GM19452 (cell line): ENCODE measurements around the gene RAPGEF4.

ENCODE experiments used
- ATAC-seq: cut with Tn5 transposase; IDR thresholded peaks from one replicate; pipeline ENCODE4 v1.9.1; 2021; ENCODE audit not compliant: unreplicated experiment

Gene RAPGEF4

DNA sequence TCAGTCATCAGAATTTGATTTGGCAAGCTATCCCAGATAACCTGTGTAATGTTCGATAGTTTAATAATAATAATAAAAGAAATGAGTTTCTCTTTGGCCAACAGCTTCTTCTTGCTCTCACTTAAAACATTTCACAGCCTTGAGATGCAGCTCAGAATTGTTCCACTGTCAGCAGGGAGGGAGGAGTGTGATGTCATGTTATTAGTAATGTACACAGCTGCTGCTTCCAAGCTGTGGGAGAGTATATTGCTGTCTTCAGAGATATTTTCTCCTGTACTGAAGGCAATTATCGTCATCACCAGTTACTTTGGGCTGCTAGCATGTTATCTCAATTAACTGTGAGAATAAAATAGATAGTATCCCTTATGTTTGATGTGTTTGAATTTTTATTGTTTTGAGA lies 193.1 kb downstream of the RAPGEF4 start:
- ATAC-seq = no peak

DNA sequence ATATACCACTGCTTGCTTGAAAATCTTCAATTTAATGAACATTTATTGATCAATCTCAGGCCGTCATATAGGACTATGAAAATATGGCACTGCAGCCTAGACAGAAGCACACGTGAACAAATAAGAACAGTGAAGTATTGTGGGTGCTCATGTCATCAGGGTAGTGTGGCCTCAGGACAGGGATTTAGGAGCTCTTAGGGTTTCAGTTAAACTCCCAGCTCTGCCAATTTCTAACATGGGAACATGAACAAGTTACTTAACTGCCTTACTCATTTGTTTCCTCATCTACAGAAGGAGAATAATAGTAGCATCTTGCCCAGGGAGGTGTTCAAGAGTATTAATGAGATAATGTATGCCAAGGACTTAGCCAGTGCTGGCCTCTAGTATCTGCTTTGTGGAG lies 194.0 kb downstream of the RAPGEF4 start:
- no peak for ATAC-seq

DNA sequence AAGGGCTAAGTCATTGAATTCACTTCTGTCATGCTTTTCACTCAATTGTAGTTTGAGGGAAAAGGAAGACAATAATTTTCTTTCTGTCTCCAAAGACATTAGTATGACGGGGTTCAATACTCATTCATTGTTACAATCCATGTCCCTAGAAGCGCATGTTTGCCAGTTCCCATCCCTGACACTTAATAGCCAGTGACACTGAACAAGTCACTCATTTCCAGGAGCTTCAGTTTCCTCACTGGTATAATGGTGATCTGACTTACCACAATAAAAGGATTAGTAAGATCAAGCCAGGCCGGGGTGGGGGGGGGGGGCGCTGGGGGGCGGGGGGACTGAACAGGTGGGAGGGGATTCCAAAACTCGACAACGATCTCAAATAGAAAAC lies 195.2 kb downstream of the RAPGEF4 start:
- ATAC-seq = no peak

DNA sequence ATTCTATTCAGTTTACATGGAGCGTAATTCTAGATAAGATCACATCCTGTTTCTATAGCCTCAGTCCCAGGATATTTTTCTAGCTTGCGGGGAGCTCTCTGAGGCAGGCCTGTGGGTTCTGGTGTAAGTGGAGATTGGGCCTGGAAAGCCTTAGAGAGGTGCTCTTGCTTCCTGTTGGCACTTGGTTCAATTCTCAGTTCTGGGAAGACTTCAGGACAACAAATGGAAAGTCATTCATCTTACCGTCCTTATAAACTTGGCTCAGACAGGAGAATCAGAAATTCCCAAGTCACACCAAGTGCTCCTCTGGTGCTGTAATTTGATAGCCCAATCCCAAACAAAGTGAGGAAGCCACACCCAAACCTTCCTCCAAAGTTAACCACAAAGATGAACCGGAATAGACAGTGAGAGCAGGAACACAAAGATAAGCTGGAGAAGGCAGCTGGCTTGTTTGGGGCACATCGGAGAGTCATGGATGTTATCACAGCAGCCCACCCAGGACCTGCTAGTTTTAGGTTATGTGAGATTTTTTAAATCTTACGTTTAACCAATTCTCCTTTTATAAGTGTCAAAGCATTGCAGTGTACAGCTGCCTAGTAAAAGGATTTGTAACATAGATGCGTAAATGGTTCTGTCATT lies 195.7 kb downstream of the RAPGEF4 start:
- no peak for ATAC-seq

DNA sequence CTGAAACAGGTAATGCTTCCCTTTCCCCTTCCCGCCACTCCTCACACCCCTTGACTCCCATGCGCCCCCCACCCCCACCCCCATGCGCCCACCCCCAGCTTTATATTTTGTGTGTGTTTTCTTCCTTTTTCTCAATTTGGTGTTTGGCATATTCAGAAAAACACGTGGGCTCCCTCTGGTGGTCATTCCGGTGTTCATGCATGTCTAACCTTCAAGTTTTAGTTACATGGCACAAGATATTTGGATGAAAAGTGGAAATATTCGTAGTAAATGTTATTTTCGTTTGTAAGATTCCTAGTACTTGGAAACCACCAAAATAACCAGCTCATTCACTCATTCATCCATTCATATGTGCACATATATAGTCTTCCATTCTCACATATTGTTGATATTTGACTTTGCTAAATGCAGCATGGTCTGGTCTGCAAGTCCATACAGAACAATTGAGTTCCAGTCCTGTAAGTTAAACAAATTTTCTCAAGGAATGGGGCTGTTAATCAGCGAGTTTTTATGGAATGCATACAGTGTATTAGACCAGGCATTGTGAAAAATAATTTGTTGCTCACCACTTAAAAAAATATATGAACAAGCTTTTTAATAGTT lies 196.4 kb downstream of the RAPGEF4 start:
- ATAC-seq = no peak

DNA sequence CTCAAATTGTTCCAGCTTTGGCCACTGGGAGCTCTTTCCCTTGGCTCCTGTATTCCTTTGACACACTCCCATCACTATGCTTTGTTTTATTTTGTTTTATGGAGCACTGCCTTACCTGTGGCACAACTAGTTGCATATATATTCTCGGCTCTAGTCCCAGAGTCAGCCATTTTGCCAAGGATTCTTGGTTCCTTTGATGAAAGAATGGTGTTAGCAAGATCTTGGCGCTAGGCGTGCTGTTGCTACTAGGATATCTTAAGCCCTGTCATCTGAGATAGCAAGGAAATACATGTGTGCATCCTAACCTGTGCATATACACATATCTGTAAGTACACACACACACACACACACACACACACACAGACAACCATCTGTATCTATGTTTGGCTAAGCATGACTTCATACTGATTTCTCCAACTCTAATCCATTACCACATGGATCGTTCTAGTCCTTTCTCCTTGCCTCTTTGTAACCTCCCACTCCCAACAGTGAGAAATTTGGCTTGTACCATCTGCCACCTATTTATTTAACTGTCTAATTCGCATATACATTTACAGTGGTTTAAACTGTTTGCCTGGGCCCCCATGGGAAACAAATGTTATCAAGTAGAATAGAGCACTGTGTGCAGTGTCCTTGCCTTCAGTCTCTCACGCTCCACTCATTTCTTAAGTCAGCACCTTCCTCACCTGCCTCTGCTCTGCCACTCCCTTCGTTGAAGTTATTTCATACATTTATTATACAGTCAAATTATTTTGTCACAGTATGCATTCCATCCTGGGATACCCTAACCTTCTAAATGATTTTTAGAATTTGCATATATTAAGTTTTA lies 202.5 kb downstream of the RAPGEF4 start:
- no peak for ATAC-seq

- no peak for ATAC-seq
Observed at GRCh38 chr2:172938713-172939375, 203.2 kb downstream of the RAPGEF4 start.

GRCh38 chr2:172943539-172943938 lies 207.9 kb downstream of the RAPGEF4 start:
- no peak for ATAC-seq

DNA sequence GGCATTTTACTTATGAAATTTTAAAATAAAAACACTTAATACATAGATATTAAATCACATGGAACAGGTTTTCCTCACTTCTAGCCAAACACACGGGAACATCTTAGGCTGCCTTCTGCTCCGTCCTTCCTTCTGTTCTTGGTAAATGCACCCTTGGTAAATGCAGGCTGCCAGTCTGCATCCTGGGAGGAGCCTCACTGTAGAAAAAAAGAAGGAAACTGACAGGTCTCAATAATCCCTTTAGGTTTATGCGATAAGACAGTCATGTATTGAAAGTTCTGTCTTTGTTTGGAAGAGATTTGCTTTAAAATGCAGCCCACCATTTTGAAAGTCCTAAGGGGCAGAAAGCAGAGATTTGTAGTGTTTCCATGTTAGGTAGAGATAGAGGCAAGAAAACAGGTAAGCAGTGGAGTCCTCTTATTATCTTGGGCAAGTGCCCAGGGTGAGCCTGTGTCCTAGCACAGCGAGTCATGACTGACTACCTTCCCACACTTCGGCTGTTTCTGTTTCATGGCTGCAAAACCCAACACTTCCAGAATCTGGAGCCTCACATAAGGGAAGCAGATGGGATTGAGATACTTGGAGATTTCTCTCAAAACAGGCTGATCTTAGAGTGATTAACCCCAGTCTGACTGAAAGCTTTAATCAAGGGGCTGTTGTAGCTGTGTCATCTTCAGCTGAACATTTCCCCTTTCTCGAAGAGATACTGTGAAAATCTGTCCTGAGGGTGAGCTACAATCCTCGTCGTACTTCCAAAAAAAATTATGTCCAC lies 208.6 kb downstream of the RAPGEF4 start:
- ATAC-seq = no peak

DNA sequence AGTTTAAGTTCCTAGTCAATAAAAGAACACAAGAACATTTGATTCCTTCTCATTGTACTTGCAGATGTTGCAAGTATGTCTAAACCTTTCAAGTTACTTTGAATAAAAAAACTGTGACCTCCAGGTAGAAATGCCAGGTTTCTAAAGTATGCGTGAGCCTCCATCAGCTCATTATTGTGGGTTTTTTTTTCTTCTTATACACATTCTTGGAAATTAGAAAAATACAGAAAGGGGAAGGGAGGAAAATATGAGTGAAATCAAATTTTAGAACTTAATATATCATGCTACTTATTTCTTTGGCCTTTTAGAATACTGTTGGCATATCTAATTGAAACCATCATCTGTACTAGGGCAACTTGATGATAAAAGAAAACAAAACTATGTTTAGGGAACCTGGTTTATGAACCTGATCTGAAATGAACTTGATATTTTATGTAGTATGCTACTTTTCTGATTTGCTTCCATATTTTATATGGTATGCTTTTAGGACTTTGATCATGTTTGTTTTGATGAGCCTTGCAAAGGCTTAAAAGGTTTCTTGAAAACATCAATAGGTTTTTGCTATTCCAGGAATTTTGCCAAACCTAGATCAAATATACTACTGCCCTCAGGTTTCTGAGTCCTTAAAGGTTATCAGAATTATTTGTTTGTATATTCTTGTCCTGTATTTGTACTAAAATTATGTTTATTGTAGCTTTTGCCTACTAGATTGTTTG lies 209.3 kb downstream of the RAPGEF4 start:
- no peak for ATAC-seq

DNA sequence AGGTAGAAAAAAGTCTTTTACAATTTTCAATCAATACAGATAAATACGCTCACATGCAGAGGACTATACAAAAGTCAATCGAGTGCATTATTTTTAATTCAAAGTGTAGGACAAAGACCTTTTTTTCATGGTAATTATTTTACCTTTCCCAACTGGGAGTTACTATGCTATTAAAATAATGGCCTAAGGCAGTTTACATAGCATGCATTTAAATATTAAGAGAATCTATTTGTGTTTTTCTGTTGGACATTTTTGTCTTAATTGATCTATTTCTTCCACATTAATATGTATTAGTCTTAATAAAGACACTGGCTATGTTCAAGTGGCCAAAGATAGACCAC lies 209.8 kb downstream of the RAPGEF4 start:
- ATAC-seq = no peak

- no peak for ATAC-seq
Observed at GRCh38 chr2:172947461-172948153, 212.0 kb downstream of the RAPGEF4 start.

- ATAC-seq = no peak
Observed at GRCh38 chr2:172949522-172949921, 213.9 kb downstream of the RAPGEF4 start.

- ATAC-seq = no peak
Observed at GRCh38 chr2:172950565-172950964, 214.9 kb downstream of the RAPGEF4 start.

DNA sequence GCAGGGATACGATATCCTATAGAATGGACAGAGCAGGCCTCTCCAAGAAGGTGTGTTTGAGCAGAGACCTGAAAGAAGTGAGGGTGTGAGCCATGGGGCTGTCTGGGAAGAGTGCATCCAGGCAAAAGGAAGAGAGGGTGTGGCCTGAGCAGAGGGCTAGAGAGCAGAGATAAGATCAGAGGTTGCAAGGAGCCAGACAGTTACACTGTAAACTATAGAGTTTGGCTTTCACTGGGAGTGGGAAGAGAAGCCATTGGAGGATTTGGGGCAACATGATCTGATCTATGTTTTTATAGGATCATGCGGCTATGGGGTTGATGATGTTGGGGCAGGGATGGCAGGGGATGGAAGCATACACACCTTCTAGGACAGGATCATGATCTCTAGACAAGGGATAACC lies 215.9 kb downstream of the RAPGEF4 start:
- no peak for ATAC-seq

- no peak for ATAC-seq
Observed at GRCh38 chr2:172953411-172953810, 217.8 kb downstream of the RAPGEF4 start.

DNA sequence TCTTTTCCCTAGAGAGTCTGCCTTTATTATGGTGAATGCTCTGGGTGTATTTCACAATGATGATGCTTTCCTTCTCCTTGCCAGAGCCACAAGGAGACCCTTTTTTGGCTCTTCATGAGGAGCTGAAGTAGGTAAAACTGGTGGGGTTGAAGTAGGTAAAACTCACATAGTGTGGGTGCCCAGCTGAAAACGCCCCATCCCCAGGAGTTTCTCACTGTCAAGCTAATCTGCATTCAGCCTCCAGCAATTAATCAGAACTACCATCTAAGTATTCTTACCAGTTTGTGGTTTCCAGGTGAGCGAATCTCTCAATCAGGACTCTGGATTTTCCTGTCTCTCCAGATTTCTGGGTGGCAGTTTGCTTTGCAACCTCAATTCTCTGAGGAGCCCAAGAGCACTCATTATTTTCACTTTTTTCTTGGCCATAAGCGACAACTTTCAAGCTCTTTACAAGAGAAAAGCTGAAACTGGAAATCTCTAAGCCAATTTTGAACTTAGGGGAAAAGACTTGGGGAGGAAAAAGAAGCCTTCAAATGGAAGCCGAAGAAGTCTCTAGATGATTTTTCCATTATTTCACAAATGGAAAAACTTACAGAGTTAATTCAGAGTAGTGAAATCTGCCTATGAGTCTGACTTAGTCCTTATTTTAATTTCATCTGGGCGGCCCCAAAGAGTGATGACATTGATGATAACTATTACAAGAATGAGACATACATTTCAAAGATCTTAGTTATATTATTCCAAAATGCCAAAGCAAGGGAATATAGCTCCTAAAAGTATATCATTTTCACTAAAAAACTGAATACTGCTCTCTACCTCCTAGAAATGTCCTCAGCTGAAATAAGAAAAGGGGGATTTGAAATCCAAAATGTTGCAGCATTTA lies 218.6 kb downstream of the RAPGEF4 start:
- no peak for ATAC-seq

GRCh38 chr2:172955587-172955986 lies 219.9 kb downstream of the RAPGEF4 start:
- ATAC-seq = no peak

DNA sequence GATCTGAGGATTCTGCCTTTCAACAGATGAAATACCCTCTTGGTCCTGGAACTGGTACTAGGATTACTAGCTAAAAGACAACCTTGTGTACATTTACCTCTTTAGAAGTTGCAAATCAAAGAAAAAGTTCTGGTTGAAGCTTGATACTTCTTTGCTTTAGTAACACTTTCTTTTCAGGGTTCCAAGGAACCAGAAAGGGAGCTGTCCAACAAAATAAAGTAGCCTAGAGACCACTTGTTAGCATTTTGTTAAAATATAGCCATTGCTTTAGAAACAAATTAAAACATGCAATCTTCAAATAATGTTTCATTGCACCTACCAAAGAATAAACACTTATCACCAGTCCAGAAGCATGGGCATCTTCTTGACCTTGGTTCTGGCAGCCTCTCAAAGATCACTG lies 222.1 kb downstream of the RAPGEF4 start:
- ATAC-seq = no peak
